ENCODE measurements around the gene DGUOK. TPM values are rescaled to one million over a fixed set of nuclear protein-coding genes. Genes with fewer than 3 reads are reported as not detected.
"Not testable (repeated sequence)": the region's sequence is repeated elsewhere in the genome, so short reads cannot be mapped to it uniquely, and the experiment has no call there.

The DGUOK gene
- polyA plus RNA-seq, 1 donor from 2014 or later: 168 TPM

DNA sequence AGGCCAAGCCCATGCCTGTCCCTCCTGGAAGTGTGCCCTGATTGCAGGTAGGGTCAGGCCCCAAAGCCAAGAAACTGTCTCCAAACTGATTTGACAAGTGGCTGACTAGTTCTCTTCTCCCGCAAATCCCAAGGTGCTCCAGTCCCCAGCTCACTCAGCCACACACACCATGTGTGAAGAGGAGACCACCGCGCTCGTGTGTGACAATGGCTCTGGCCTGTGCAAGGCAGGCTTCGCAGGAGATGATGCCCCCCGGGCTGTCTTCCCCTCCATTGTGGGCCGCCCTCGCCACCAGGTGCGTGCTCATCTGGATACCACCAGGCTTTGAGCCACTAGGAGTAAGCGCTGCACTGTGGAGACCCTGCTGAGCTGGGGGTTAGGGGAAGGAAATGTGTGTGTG is 25.5 kb upstream of the DGUOK start:
- Histone ChIP-seq H4K20me1 (ENCODE audit: insufficient read depth) (no peaks in the 10 kb centered on the region), H3K9ac (ENCODE audit: low read length) (no peak overlapping the region), H3K36me3 (ENCODE audit: insufficient read depth, low read length) (no peaks in the 10 kb centered on the region), H3K9me3 (ENCODE audit: low read length) (no peaks in the 10 kb centered on the region), H2AFZ (ENCODE audit: low read depth, low read length) (no peak overlapping the region), H3K9me2 (ENCODE audit: insufficient read depth, low read length) (no peaks in the 10 kb centered on the region), H3K4me3 (ENCODE audit: low read length) (no peak overlapping the region), H3K27ac (ENCODE audit: low read length) (no peak overlapping the region), H3K27me3 (ENCODE audit: insufficient read depth, low read depth, low read length) (no peaks in the 10 kb centered on the region), H3K79me2 (replicated peaks; ENCODE audit: insufficient read depth, low read length) (no peaks in the 10 kb centered on the region), H3F3A (ENCODE audit: insufficient read depth, low read length, poor library complexity, severe bottlenecking) (no peaks in the 10 kb centered on the region), H3K4me2 (ENCODE audit: low read length) (no peak overlapping the region)
- TF ChIP-seq MXI1 (conservative IDR thresholded peaks at IDR 0.05; ENCODE audit: poor library complexity, severe bottlenecking) (no peak), RAD21 (conservative IDR thresholded peaks at IDR 0.05) (no peak), EZH2 (IDR thresholded peaks at IDR 0.05; ENCODE audit: borderline replicate concordance, insufficient read depth, low read length, poor library complexity, severe bottlenecking) (no peak), SMC3 (conservative IDR thresholded peaks at IDR 0.05; ENCODE audit: poor library complexity) (no peak), CTCF (IDR thresholded peaks at IDR 0.05; ENCODE audit: poor library complexity, severe bottlenecking) (no peak), TAF1 (IDR thresholded peaks at IDR 0.05; ENCODE audit: low read depth) (no peak)

DNA sequence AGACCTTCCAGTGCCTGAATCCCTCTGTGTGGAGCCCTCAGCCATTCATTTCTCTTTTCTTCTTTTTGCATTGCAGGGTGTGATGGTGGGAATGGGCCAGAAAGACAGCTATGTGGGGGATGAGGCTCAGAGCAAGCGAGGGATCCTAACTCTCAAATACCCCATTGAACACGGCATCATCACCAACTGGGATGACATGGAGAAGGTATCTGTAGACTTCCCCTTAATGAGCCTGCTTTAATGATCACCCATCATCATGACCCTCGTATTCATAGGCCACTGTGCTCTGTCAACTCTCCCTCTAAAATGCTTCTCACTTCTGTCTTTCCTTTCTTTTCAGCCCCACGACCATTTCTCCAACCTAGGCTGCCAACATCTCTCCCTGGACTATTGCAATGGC is 24.4 kb upstream of the DGUOK start:
- Histone ChIP-seq H4K20me1 (ENCODE audit: insufficient read depth) (no peaks in the 10 kb centered on the region), H3K27me3 (ENCODE audit: insufficient read depth, low read depth, low read length) (no peaks in the 10 kb centered on the region), H2AFZ (ENCODE audit: low read depth, low read length) (no peak overlapping the region), H3F3A (ENCODE audit: insufficient read depth, low read length, poor library complexity, severe bottlenecking) (no peaks in the 10 kb centered on the region), H3K79me2 (replicated peaks; ENCODE audit: insufficient read depth, low read length) (no peaks in the 10 kb centered on the region), H3K27ac (ENCODE audit: low read length) (no peak overlapping the region), H3K9ac (ENCODE audit: low read length) (no peak overlapping the region), H3K36me3 (ENCODE audit: insufficient read depth, low read length) (no peaks in the 10 kb centered on the region), H3K9me2 (ENCODE audit: insufficient read depth, low read length) (no peaks in the 10 kb centered on the region), H3K9me3 (ENCODE audit: low read length) (no peaks in the 10 kb centered on the region), H3K4me2 (ENCODE audit: low read length) (no peak overlapping the region), H3K4me3 (ENCODE audit: low read length) (no peak overlapping the region)
- TF ChIP-seq RAD21 (conservative IDR thresholded peaks at IDR 0.05) (no peak), EP300 (conservative IDR thresholded peaks at IDR 0.05; ENCODE audit: poor library complexity, severe bottlenecking) (no peak), TAF1 (IDR thresholded peaks at IDR 0.05; ENCODE audit: low read depth) (no peak), EZH2 (IDR thresholded peaks at IDR 0.05; ENCODE audit: borderline replicate concordance, insufficient read depth, low read length, poor library complexity, severe bottlenecking) (no peak), SMC3 (conservative IDR thresholded peaks at IDR 0.05; ENCODE audit: poor library complexity) (no peak)

GRCh38 chr2:73903313-73903712 is 23.4 kb upstream of the DGUOK start:
- Histone ChIP-seq H3K4me2 (ENCODE audit: low read length) (no peak overlapping the region), H3K4me3 (ENCODE audit: low read length) (no peak overlapping the region), H3K79me2 (replicated peaks; ENCODE audit: insufficient read depth, low read length) (no peaks in the 10 kb centered on the region), H3K9me3 (ENCODE audit: low read length) (no peaks in the 10 kb centered on the region), H3K9ac (ENCODE audit: low read length) (no peak overlapping the region), H3K27ac (ENCODE audit: low read length) (no peak overlapping the region), H3K36me3 (ENCODE audit: insufficient read depth, low read length) (no peaks in the 10 kb centered on the region), H3F3A (ENCODE audit: insufficient read depth, low read length, poor library complexity, severe bottlenecking) (no peaks in the 10 kb centered on the region), H3K9me2 (ENCODE audit: insufficient read depth, low read length) (no peaks in the 10 kb centered on the region), H4K20me1 (ENCODE audit: insufficient read depth) (no peaks in the 10 kb centered on the region), H3K27me3 (ENCODE audit: insufficient read depth, low read depth, low read length) (no peaks in the 10 kb centered on the region), H2AFZ (ENCODE audit: low read depth, low read length) (no peak overlapping the region)
- TF ChIP-seq SMC3 (conservative IDR thresholded peaks at IDR 0.05; ENCODE audit: poor library complexity): no peak
- no peak for TF ChIP-seq EZH2 (IDR thresholded peaks at IDR 0.05; ENCODE audit: borderline replicate concordance, insufficient read depth, low read length, poor library complexity, severe bottlenecking)
- TF ChIP-seq, protein P1, sequence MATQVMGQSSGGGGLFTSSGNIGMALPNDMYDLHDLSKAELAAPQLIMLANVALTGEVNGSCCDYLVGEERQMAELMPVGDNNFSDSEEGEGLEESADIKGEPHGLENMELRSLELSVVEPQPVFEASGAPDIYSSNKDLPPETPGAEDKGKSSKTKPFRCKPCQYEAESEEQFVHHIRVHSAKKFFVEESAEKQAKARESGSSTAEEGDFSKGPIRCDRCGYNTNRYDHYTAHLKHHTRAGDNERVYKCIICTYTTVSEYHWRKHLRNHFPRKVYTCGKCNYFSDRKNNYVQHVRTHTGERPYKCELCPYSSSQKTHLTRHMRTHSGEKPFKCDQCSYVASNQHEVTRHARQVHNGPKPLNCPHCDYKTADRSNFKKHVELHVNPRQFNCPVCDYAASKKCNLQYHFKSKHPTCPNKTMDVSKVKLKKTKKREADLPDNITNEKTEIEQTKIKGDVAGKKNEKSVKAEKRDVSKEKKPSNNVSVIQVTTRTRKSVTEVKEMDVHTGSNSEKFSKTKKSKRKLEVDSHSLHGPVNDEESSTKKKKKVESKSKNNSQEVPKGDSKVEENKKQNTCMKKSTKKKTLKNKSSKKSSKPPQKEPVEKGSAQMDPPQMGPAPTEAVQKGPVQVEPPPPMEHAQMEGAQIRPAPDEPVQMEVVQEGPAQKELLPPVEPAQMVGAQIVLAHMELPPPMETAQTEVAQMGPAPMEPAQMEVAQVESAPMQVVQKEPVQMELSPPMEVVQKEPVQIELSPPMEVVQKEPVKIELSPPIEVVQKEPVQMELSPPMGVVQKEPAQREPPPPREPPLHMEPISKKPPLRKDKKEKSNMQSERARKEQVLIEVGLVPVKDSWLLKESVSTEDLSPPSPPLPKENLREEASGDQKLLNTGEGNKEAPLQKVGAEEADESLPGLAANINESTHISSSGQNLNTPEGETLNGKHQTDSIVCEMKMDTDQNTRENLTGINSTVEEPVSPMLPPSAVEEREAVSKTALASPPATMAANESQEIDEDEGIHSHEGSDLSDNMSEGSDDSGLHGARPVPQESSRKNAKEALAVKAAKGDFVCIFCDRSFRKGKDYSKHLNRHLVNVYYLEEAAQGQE (IDR thresholded peaks at IDR 0.05; ENCODE audit: borderline replicate concordance): no peak

GRCh38 chr2:73903949-73904613 is 22.6 kb upstream of the DGUOK start:
- H3K27ac ChIP-seq (ENCODE audit: low read length); H2AFZ ChIP-seq (ENCODE audit: low read depth, low read length); H3K9ac ChIP-seq (ENCODE audit: low read length); H3F3A ChIP-seq (ENCODE audit: insufficient read depth, low read length, poor library complexity, severe bottlenecking); H3K36me3 ChIP-seq (ENCODE audit: insufficient read depth, low read length); H4K20me1 ChIP-seq (ENCODE audit: insufficient read depth); H3K9me3 ChIP-seq (ENCODE audit: low read length); H3K9me2 ChIP-seq (ENCODE audit: insufficient read depth, low read length); H3K4me3 ChIP-seq (ENCODE audit: low read length); H3K4me2 ChIP-seq (ENCODE audit: low read length); H3K27me3 ChIP-seq (ENCODE audit: insufficient read depth, low read depth, low read length); H3K79me2 ChIP-seq (replicated peaks; ENCODE audit: insufficient read depth, low read length): not testable (repeated sequence)

Data from neural cell (in vitro differentiated cells).